IMR-90 (cell line): ENCODE measurements around the gene ZAR1. TPM values are rescaled to one million over a fixed set of nuclear protein-coding genes. Genes with fewer than 3 reads are reported as not detected.

Experiments
- ATAC-seq: fragments of 200-7000 bp; cut with Tn5 transposase; 2 replicates; pipeline ENCODE4 v1.9.1; 2020; ENCODE audit warnings: low read depth, mild to moderate bottlenecking, moderate library complexity
- BruUV-seq: library from RNA; stranded (reverse); fragments of 400-500 nt; replicated peaks from 2 replicates; lab custom pipeline; 2021; lab: Mats Ljungman, UMichigan
- CTCF ChIA-PET: fragments of 300-600 bp; formaldehyde crosslinking; extraction: SDS; loops from one replicate; lab custom pipeline; 2021; ENCODE audit warnings: antibody characterized with exemption; lab: Yijun Ruan, JAX
- POLR2A ChIA-PET: fragments of 300-600 bp; sonication (Branson Sonifier 250); formaldehyde crosslinking; loops from one replicate; lab custom pipeline; 2022; ENCODE audit warnings: antibody characterized with exemption; ENCODE audit not compliant: unreplicated experiment; lab: Charles Lee
- DNase-seq: peaks from one replicate; pipeline ENCODE4 v3.0.0; 2013
- H2AFZ ChIP-seq: replicated peaks from 2 replicates; pipeline ENCODE3; 2013; ENCODE audit warnings: low read length, mild to moderate bottlenecking; ENCODE audit not compliant: poor library complexity
- H2AK5ac ChIP-seq: 2 replicates; pipeline ENCODE4 v1.6.1; 2013; ENCODE audit warnings: low read depth, low read length, inconsistent platforms
- H2AK9ac ChIP-seq: replicated peaks from 2 replicates; pipeline ENCODE3; 2013; ENCODE audit warnings: mild to moderate bottlenecking, low read depth, low read length, moderate library complexity; ENCODE audit not compliant: poor library complexity
- H2BK120ac ChIP-seq: 2 replicates; pipeline ENCODE4 v1.6.1; 2013; ENCODE audit warnings: low read depth, low read length, inconsistent platforms
- H2BK15ac ChIP-seq: 3 replicates; pipeline ENCODE4 v1.6.1; 2013; ENCODE audit warnings: low read depth, low read length, inconsistent platforms
- H2BK20ac ChIP-seq: 2 replicates; pipeline ENCODE4 v1.6.1; 2013; ENCODE audit warnings: low read depth, mild to moderate bottlenecking, inconsistent platforms, low read length, moderate library complexity
- H2BK5ac ChIP-seq: 2 replicates; pipeline ENCODE4 v1.6.1; 2013; ENCODE audit warnings: mild to moderate bottlenecking, low read depth, low read length, inconsistent platforms; ENCODE audit not compliant: poor library complexity, severe bottlenecking
- H3K14ac ChIP-seq: replicated peaks from 2 replicates; pipeline ENCODE4 v1.6.1; 2013; ENCODE audit warnings: low read depth, low read length, inconsistent platforms
- H3K18ac ChIP-seq: 2 replicates; pipeline ENCODE4 v1.6.1; 2013; ENCODE audit warnings: low read depth, low read length, control low read depth
- H3K23ac ChIP-seq: 2 replicates; pipeline ENCODE4 v1.6.1; 2013; ENCODE audit warnings: low read depth, low read length, inconsistent platforms
- H3K27ac ChIP-seq: 2 replicates; pipeline ENCODE4 v1.5.1; 2013; ENCODE audit warnings: mild to moderate bottlenecking, control low read depth, low read length; ENCODE audit not compliant: insufficient read depth
- H3K27me3 ChIP-seq: 2 replicates; pipeline ENCODE4 v1.6.1; 2013; ENCODE audit warnings: low read length; ENCODE audit not compliant: control insufficient read depth, insufficient read depth
- H3K36me3 ChIP-seq: 2 replicates; pipeline ENCODE4 v1.6.1; 2013; ENCODE audit warnings: low read length, mixed read lengths; ENCODE audit not compliant: control insufficient read depth, insufficient read depth
- H3K4ac ChIP-seq: 2 replicates; pipeline ENCODE4 v1.6.1; 2013; ENCODE audit warnings: low read depth, low read length, inconsistent platforms
- H3K4me1 ChIP-seq: 2 replicates; pipeline ENCODE4 v1.6.1; 2013; ENCODE audit warnings: low read length, mixed read lengths; ENCODE audit not compliant: control insufficient read depth, insufficient read depth
- H3K4me2 ChIP-seq: 2 replicates; pipeline ENCODE4 v1.6.1; 2013; ENCODE audit warnings: low read depth, mild to moderate bottlenecking, control low read depth, low read length, moderate library complexity
- H3K4me3 ChIP-seq: 2 replicates; pipeline ENCODE4 v1.5.1; 2013; ENCODE audit warnings: low read depth, mild to moderate bottlenecking, control low read depth, low read length, moderate library complexity; ENCODE audit not compliant: insufficient read depth
- H3K56ac ChIP-seq: 2 replicates; pipeline ENCODE4 v1.6.1; 2013; ENCODE audit warnings: low read length, inconsistent platforms; ENCODE audit not compliant: insufficient read depth; ENCODE audit errors: extremely low read depth
- H3K79me1 ChIP-seq, 2 experiments: 2 replicates each; pipeline ENCODE4 v1.6.1; 2013; ENCODE audit warnings: low read length in 2 of 2, inconsistent platforms in 1 of 2, low read depth in 1 of 2
- H3K9ac ChIP-seq: 2 replicates; pipeline ENCODE4 v1.6.1; 2013; ENCODE audit warnings: low read depth, low read length, control low read depth
- H3K9me1 ChIP-seq: 2 replicates; pipeline ENCODE4 v1.6.1; 2013; ENCODE audit warnings: low read length, inconsistent platforms; ENCODE audit not compliant: insufficient read depth
- H3K9me3 ChIP-seq: 2 replicates; pipeline ENCODE4 v1.6.1; 2013; ENCODE audit warnings: low read length; ENCODE audit not compliant: control insufficient read depth, insufficient read depth
- H4K20me1 ChIP-seq: 2 replicates; pipeline ENCODE4 v1.6.1; 2013; ENCODE audit warnings: low read length, inconsistent platforms; ENCODE audit not compliant: insufficient read depth
- H4K5ac ChIP-seq: 2 replicates; pipeline ENCODE4 v1.6.1; 2013; ENCODE audit warnings: mild to moderate bottlenecking, low read depth, low read length, control low read depth
- H4K8ac ChIP-seq, 2 experiments: 2 replicates each; pipeline ENCODE4 v1.6.1; 2013; ENCODE audit warnings: low read depth in 2 of 2, low read length in 2 of 2, control low read depth in 1 of 2, inconsistent platforms in 1 of 2
- H4K91ac ChIP-seq: 2 replicates; pipeline ENCODE4 v1.6.1; 2013; ENCODE audit warnings: low read depth, low read length, inconsistent platforms; ENCODE audit not compliant: insufficient read depth
- BHLHE40 ChIP-seq: fragments of 150-350 bp; IDR thresholded peaks from 2 replicates; pipeline ENCODE4 v1.6.1; 2016; ENCODE audit warnings: mild to moderate bottlenecking, low read depth, low read length
- CEBPB ChIP-seq: IDR thresholded peaks from 2 replicates; pipeline ENCODE4 v1.6.1; 2012; ENCODE audit warnings: low read depth, low read length, improper control_type of control experiment
- CHD1 ChIP-seq: IDR thresholded peaks from 2 replicates; pipeline ENCODE4 v1.6.1; 2012; ENCODE audit warnings: low read depth, low read length, improper control_type of control experiment
- ELK1 ChIP-seq: fragments of 150-350 bp; IDR thresholded peaks from 2 replicates; pipeline ENCODE4 v1.6.1; 2016; ENCODE audit warnings: low read depth, mild to moderate bottlenecking, low read length, moderate library complexity, borderline replicate concordance
- FOS ChIP-seq: fragments of 150-350 bp; IDR thresholded peaks from 2 replicates; pipeline ENCODE4 v1.6.1; 2016; ENCODE audit warnings: low read depth, low read length
- MAFK ChIP-seq: IDR thresholded peaks from 2 replicates; pipeline ENCODE4 v1.6.1; 2012; ENCODE audit warnings: low read depth, low read length, improper control_type of control experiment
- MAZ ChIP-seq: IDR thresholded peaks from 2 replicates; pipeline ENCODE4 v1.6.1; 2012; ENCODE audit warnings: low read depth, mild to moderate bottlenecking, low read length, improper control_type of control experiment, moderate library complexity, borderline replicate concordance
- MXI1 ChIP-seq: IDR thresholded peaks from 2 replicates; pipeline ENCODE4 v1.6.1; 2012; ENCODE audit warnings: low read depth, mild to moderate bottlenecking, low read length, moderate library complexity, borderline replicate concordance
- NFE2L2 ChIP-seq: fragments of 150-350 bp; IDR thresholded peaks from 2 replicates; pipeline ENCODE4 v1.6.1; 2016; ENCODE audit warnings: low read depth, mild to moderate bottlenecking, low read length
- POLR2A ChIP-seq: IDR thresholded peaks from 2 replicates; pipeline ENCODE4 v1.6.1; 2012; ENCODE audit warnings: mild to moderate bottlenecking, low read depth, low read length
- RAD21 ChIP-seq: IDR thresholded peaks from 2 replicates; pipeline ENCODE4 v1.6.1; 2012; ENCODE audit warnings: low read length, improper control_type of control experiment
- RCOR1 ChIP-seq: IDR thresholded peaks from 2 replicates; pipeline ENCODE4 v1.6.1; 2012; ENCODE audit warnings: mild to moderate bottlenecking, low read length, improper control_type of control experiment; ENCODE audit not compliant: insufficient replicate concordance
- RFX5 ChIP-seq: IDR thresholded peaks from 2 replicates; pipeline ENCODE4 v1.8.0; 2012; ENCODE audit warnings: low read depth, mild to moderate bottlenecking, low read length, moderate library complexity
- SMC3 ChIP-seq: fragments of 150-350 bp; IDR thresholded peaks from 2 replicates; pipeline ENCODE4 v1.6.1; 2016; ENCODE audit warnings: low read depth, mild to moderate bottlenecking, antibody characterized with exemption, low read length, moderate library complexity
- USF2 ChIP-seq: fragments of 150-350 bp; IDR thresholded peaks from 2 replicates; pipeline ENCODE4 v1.6.1; 2017; ENCODE audit warnings: mild to moderate bottlenecking, antibody characterized with exemption, low read length, low read depth
- WGBS, 2 experiments: methylation state at CpG; one replicate each; pipeline versions ENCODE4 v1.1.5 to v1.1.7; 2013; ENCODE audit warnings: missing lambda C conversion rate in 2 of 2; ENCODE audit not compliant: insufficient read length in 1 of 2; ENCODE audit errors: extremely low coverage in 2 of 2; 5-methylcytosine and 5-hydroxymethylcytosine counted together
- dilution Hi-C: fragments of 300-500 bp; cut with HindIII; formaldehyde crosslinking; loops from one replicate; pipeline ENCODE4 v1.14.3; 2018; ENCODE audit warnings: low sequenced_read_pairs; ENCODE audit not compliant: unreplicated experiment
- in situ Hi-C: fragments of 300-500 bp; cut with MboI; formaldehyde crosslinking; loops from 3 replicates; pipeline ENCODE4 v1.14.3; 2019; ENCODE audit warnings: low sequenced_read_pairs, inconsistent platforms, mixed read lengths
- intact Hi-C: fragments of 100-400 bp; cut with micrococcal nuclease; formaldehyde crosslinking; loops from 2 replicates; pipeline ENCODE4 v1.10.0; 2022
- polyA plus RNA-seq, 3 experiments: library from polyadenylated mRNA; depleted of rRNA; stranded (reverse); fragments of >200 nt; gene quantifications; 2 replicates each; pipeline ENCODE4 v1.2.3, GENCODE V29; 2012; ENCODE audit warnings: low replicate concordance in 1 of 3
- total RNA-seq: library from RNA; depleted of rRNA; stranded (reverse); fragments of >200 nt; gene quantifications from 2 replicates; pipeline ENCODE4 v1.2.3, GENCODE V29; 2012
- TF ChIP-seq, protein P1 (sequence below): conservative IDR thresholded peaks from 2 replicates; pipeline ENCODE4 v1.5.1; 2012; ENCODE audit warnings: mild to moderate bottlenecking, low read depth, low read length, improper control_type of control experiment

Gene ZAR1
- total and polyA plus RNA-seq, 2 of the 4 experiments (the other 2 are of a cell fraction) = not detected

DNA sequence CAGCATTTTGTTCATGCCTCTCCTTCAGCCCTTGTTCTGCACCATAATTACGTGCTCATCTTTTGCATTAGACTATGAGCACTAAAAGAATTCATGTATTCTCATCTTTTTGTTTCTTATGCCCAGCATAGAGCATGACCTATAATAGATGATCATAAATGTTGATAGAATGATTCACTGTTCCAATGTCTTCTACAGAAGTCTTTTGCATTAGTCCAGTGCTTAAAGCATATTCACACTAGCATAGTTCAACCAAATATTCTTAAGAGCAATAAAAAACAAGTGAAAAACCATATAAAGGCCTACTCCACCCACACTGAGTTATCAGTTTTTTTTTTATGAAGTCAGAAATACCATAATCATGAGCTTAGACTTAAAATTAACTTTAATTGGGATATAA, 43.4 kb upstream of the ZAR1 start:
- POLR2A ChIA-PET = no interaction called here
- Histone ChIP-seq H2AK5ac (no peak overlapping the region), H2BK120ac (no peak overlapping the region), H3K4me3 (no peak overlapping the region), H3K23ac (no peak overlapping the region), H2BK5ac (no peak overlapping the region), H3K27me3 (peaks cover 4% of the 10 kb centered on the region), H3K18ac (no peak overlapping the region), H4K91ac (no peak overlapping the region), H3K9ac (no peak overlapping the region), H3K79me1 (no peaks in the 10 kb centered on the region), H3K14ac (no peak overlapping the region), H3K27ac (no peak overlapping the region), H2BK15ac (no peak overlapping the region), H3K56ac (no peak overlapping the region), H4K8ac (no peak overlapping the region), H2AK9ac (no peak overlapping the region), H4K20me1 (no peaks in the 10 kb centered on the region), H3K36me3 (no peaks in the 10 kb centered on the region), H2BK20ac (no peak overlapping the region), H2AFZ (no peak overlapping the region), H3K9me1 (no peaks in the 10 kb centered on the region), H3K4me1 (no peaks in the 10 kb centered on the region), H3K4me2 (no peak overlapping the region), H3K4ac (no peak overlapping the region), H4K5ac (no peak overlapping the region), H3K9me3 (no peaks in the 10 kb centered on the region)
- no peak for ATAC-seq
- no CpG with 5 or more reads among the region's 1 CpG for WGBS, 2 experiments
- no TSS peak for BruUV-seq
- no peak for DNase-seq
- dilution Hi-C loops (no loop called here), in situ Hi-C loops (no loop called here), intact Hi-C loops (no loop called here)
- CTCF ChIA-PET = interaction anchor here (0.7 kb wide), 1 partner anchor 137 kb away, joined by 3 read pairs; no protein-coding TSS in a partner anchor
- TF ChIP-seq CEBPB = no peak
- TF ChIP-seq RAD21 = no peak
- TF ChIP-seq ELK1 = no peak
- TF ChIP-seq CHD1 = no peak
- no peak for TF ChIP-seq SMC3
- no peak for TF ChIP-seq MXI1
- no peak for TF ChIP-seq RCOR1
- no peak for TF ChIP-seq USF2
- no peak for TF ChIP-seq MAFK
- TF ChIP-seq RFX5 = no peak
- no peak for TF ChIP-seq POLR2A
- TF ChIP-seq NFE2L2 = no peak
- no peak for TF ChIP-seq FOS
- TF ChIP-seq BHLHE40 = no peak
- TF ChIP-seq MAZ = no peak
- TF ChIP-seq, protein P1, sequence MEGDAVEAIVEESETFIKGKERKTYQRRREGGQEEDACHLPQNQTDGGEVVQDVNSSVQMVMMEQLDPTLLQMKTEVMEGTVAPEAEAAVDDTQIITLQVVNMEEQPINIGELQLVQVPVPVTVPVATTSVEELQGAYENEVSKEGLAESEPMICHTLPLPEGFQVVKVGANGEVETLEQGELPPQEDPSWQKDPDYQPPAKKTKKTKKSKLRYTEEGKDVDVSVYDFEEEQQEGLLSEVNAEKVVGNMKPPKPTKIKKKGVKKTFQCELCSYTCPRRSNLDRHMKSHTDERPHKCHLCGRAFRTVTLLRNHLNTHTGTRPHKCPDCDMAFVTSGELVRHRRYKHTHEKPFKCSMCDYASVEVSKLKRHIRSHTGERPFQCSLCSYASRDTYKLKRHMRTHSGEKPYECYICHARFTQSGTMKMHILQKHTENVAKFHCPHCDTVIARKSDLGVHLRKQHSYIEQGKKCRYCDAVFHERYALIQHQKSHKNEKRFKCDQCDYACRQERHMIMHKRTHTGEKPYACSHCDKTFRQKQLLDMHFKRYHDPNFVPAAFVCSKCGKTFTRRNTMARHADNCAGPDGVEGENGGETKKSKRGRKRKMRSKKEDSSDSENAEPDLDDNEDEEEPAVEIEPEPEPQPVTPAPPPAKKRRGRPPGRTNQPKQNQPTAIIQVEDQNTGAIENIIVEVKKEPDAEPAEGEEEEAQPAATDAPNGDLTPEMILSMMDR = no peak
